ENCODE measurements around the gene OTOP1. TPM values are rescaled to one million over a fixed set of nuclear protein-coding genes. Genes with fewer than 3 reads are reported as not detected.
A peak's percentile ranks its signal among the peaks of the same experiment; 100 is the strongest.

OTOP1 gene
- total RNA-seq (not detected), polyA plus RNA-seq (not detected)

DNA sequence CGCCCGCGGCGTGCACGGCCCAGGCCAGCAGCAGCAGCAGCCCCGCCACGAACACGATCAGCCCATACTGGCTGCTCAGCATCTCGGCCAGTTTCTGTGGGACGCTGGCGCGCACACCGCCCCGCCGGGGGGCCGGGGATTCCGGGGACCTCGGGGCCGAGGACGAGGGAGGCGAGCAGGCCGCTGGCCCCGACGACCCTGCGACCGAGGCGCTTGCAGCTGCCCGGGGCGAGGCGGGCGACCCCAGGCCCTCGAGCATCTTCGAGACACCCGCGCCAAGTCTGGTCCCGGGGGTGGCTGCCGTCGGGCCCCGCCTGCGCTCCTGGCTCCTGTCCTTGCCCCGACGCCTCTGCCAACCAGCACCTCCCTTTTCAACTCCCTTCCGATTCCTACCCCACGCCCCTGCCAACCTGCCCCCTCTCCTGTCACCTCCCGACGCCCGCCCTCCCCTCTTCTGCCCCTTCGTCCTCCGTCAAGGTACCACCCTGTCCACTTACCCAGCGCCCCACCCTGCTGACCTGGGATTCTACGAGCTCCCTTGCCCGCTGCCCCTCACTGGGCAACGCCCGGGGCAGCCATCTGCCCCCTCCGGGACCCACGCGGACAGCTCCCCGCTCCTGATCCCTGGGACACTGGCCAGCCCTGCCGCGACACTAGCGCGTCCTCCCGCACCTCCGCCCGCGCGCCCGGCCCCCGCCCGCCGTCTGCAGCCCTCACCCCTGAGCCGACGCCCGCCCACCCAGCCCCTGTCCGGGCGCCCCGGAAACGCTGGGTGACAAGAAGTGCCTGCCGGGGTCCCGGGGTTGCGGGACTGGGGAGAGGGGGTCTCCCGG, at the start of gene OTOP1:
OTOP1 (minus strand) TSS at position 324 of the 833 bp plus-strand sequence; CDS start at position 259, 65 bp downstream.
- Histone ChIP-seq H3K4me3 (no peak within 1 kb of the TSS), H3K4me1 (no peaks in the 10 kb centered on the region), H3K27me3 (no peaks in the 10 kb centered on the region), H3K27ac (no peak within 1 kb of the TSS), H3K9me3 (no peaks in the 10 kb centered on the region), H3K36me3 (no peaks in the 10 kb centered on the region)
- intact Hi-C loops (cut with DNase I): no loop called here
- ATAC-seq (no peak), DNase-seq (peak in 2 of 6 donors; percentile 54 to 75), FAIRE-seq (no peak)
- no peak for TF ChIP-seq CTCF (IDR thresholded peaks at IDR 0.05)
- 9% methylated on average over 47 to 82 of the region's 82 CpGs for WGBS, 2 donors

GRCh38 chr4:4274226-4274625, 47.5 kb upstream of the OTOP1 start:
- DNase-seq: no peak
- H3K27ac ChIP-seq: no peak overlapping the region

DNA sequence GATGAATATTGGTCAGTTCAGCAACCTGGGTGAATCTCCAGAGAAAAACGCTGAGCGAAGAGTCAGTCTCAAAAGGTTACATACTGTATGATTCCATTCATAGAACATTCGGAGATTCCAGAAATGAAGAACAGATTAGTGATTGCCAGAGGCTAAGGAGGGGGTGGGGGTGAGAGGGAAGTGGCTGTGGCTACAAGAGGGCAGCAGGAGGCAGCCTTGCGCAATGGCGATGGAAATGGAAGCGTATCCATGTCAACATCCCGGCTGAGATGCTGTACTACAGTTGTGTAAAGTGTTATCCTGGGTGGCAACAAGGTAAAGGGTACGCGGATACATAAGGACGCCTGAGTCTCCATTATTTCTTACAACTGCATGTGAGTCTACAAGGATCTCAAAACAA, 45.2 kb upstream of the OTOP1 start:
- Histone ChIP-seq H3K4me1 (no peaks in the 10 kb centered on the region), H3K36me3 (peaks cover 0 to 15% (median 14%) of the 10 kb centered on the region in 3 donors), H3K4me3 (no peak overlapping the region), H3K9me3 (no peaks in the 10 kb centered on the region), H3K27ac (no peak overlapping the region), H3K27me3 (no peaks in the 10 kb centered on the region)
- FAIRE-seq: no peak
- intact Hi-C loops (cut with DNase I): no loop called here
- ATAC-seq: no peak
- DNase-seq: no peak
- WGBS, 2 donors: 74 to 87% methylated on average over 10 of the region's 10 CpGs
- no peak for TF ChIP-seq CTCF (IDR thresholded peaks at IDR 0.05)

More at GRCh38 chr4:4274226-4274625, 47.5 kb upstream of the OTOP1 start:
- no peak for TF ChIP-seq CTCF (IDR thresholded peaks at IDR 0.05)
- H3K4me3 ChIP-seq: no peak overlapping the region
- no peaks in the 10 kb centered on the region for H3K4me1 ChIP-seq
- peaks cover 0 to 23% (median 14%) of the 10 kb centered on the region in 3 donors for H3K36me3 ChIP-seq
- no peaks in the 10 kb centered on the region for H3K9me3 ChIP-seq
- WGBS, 2 donors: 91 to 93% methylated on average over 14 of the region's 14 CpGs
- intact Hi-C loops (cut with DNase I): no loop called here
- no peaks in the 10 kb centered on the region for H3K27me3 ChIP-seq
- ATAC-seq: no peak
- FAIRE-seq: no peak

- DNase-seq: no peak
- no peak for TF ChIP-seq CTCF (IDR thresholded peaks at IDR 0.05)
- ATAC-seq: no peak
- H3K4me1 ChIP-seq: no peaks in the 10 kb centered on the region
- no peaks in the 10 kb centered on the region for H3K27me3 ChIP-seq
- no peak for FAIRE-seq
- H3K9me3 ChIP-seq: no peaks in the 10 kb centered on the region
- no peak overlapping the region for H3K27ac ChIP-seq
- H3K4me3 ChIP-seq: no peak overlapping the region
- intact Hi-C loops (cut with DNase I): no loop called here
- 80 to 89% methylated on average over 4 of the region's 4 CpGs for WGBS, 2 donors
- peaks cover 0 to 15% (median 14%) of the 10 kb centered on the region in 3 donors for H3K36me3 ChIP-seq
Observed at GRCh38 chr4:4270529-4270928, 43.8 kb upstream of the OTOP1 start.

DNA sequence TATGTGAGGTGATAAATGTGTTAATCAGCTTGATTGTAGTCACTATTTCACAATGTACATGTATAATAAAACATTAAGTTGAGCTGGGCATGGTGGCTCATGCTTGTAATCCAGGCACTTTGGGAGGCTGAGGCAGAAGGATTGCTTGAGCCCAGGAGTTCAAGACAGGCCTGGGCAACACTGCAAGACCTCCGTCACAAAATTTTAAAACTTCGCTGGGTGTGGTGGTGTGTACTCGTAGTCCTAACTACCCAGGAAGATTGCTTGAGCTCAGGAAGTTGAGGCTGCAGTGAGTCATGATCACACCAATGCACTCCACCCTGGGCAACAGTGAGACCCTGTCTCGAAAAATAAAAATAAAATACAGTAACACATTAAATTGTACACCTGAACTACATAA, 43.1 kb upstream of the OTOP1 start:
- no peak for FAIRE-seq
- H3K4me1 ChIP-seq: no peaks in the 10 kb centered on the region

More for the DNA sequence above, 43.1 kb upstream of the OTOP1 start:
- WGBS, 2 donors: 89% methylated on average over 4 of the region's 4 CpGs
- no peak for TF ChIP-seq CTCF (IDR thresholded peaks at IDR 0.05)
- peaks cover 0 to 14% (median 14%) of the 10 kb centered on the region in 3 donors for H3K36me3 ChIP-seq
- DNase-seq: no peak
- intact Hi-C loops (cut with DNase I): no loop called here
- no peaks in the 10 kb centered on the region for H3K9me3 ChIP-seq
- H3K27ac ChIP-seq: no peak overlapping the region
- no peak overlapping the region for H3K4me3 ChIP-seq
- H3K27me3 ChIP-seq: no peaks in the 10 kb centered on the region
- ATAC-seq: peak in 1 of 4 donors; percentile 45

Data from pancreas (tissue), 10 donors.